GM19467 (cell line): Measurements from ENCODE around the gene SNRPA1.
A peak's percentile ranks its signal among the peaks of the same experiment; 100 is the strongest.
"Not testable (repeated sequence)": the region's sequence is repeated elsewhere in the genome, so short reads cannot be mapped to it uniquely, and the experiment has no call there.

ENCODE experiments used
- ATAC-seq: cut with Tn5 transposase; IDR thresholded peaks from one replicate; pipeline ENCODE4 v1.9.1; 2021; ENCODE audit warnings: mild to moderate bottlenecking, moderate library complexity; ENCODE audit not compliant: unreplicated experiment

The SNRPA1 gene

DNA sequence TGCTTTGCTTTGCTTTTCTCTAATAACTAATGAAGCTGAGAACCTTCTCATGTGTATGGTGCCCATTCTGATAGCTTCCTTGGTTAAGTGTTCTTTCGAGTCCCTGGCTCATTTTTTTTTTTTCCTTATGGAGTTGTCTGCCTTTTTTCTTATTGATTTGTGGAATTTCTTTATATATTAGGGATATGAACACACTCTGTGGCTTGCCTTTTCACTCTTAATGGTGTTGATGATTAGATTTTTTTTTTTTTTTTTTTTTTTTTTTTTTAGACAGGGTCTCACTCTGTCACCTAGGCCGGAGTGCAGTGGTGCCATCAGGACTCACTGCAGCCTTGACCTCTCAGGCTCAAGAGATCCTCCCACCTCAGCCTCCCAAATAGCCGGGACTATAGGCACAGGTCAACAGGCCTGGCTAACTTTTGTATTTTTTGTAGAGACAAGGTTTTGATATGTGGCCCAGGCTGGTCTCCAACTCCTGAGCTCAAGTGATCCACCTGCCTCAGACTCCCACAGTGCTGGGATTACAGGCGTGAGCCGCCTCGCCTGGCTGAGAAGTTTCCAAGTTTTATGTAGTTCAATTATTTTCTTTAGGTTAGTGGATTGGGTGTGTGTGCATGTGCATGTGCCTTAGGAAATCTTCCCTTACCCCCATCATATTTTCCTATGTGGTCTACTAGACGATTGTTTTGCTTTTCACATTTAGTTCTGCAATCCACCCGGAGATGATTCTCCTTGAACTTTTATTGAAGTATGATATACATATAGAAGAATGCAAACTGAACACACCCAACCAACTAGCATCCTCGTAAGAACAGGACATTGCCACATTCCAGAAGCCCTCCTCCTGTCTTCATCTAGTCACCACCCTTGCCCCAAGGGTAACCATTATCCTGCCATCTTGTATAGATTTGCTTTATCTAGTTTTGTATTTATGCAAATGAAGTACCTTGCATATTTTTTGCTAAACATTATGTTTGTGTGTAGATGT is 1.7 kb upstream of the SNRPA1 start:
- ATAC-seq = no peak

DNA sequence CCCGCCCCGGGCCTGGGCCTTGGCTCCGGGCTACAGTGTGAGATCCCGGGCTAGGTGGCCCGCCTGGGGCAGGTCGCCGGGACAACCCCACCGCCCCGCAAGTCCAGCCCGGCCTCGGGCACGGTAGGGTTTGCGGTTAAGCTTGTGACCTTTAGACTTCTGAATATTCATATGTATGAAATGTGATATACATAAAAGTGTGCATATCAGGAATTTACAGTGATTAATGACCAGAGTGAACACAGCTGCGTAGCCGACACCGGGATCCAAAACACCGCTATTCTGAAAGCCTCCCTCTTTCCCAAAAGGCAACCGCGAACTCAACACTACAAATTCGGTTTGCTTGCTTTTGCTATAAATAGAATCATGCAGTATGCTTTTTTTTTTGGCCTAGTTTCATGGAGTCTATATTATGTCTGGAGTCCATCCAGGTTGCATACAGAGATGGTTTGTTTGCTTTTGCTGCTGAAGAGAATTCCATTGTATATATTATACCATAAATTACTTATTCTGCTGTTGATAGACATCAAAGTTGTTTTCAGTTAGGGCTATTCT is 636 bp upstream of the SNRPA1 start:
- ATAC-seq = no peak

DNA sequence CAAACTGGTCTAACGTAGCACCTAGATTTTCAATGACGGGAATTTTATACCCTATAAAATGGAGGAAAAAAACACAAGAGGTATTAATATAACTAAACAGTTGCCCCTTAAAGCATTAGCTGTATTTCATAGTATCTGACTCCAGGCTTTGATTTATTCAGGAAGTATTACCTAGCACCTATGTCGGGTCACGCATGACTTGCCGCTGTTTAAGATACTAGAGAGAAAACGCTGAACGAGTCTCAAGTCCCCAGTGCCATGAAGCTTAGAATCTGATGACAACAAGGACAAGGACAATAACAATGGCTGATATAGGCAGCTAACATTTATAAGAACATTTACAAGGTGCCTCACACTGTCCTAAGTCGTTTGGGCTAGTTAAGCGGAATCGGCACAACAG is 1.9 kb downstream of the SNRPA1 start:
- ATAC-seq = no peak

GRCh38 chr15:101288905-101289513 is 6.0 kb downstream of the SNRPA1 start:
- no peak for ATAC-seq

DNA sequence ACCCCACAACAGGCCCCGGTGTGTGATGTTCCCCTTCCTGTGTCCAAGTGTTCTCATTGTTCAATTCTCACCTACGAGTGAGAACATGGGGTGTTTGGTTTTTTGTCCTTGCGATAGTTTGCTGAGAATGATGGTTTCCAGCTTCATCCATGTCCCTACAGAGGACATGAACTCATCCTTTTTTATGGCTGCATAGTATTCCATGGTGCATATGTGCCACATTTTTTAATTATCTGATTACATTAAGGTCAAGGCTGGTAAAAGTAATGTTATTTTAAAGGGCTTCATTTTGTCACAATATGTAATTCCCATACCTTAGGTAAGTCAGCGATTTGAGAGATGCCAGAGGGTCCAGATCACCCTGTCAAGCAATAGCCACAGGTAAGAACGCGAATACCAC is 7.7 kb downstream of the SNRPA1 start:
- ATAC-seq = not testable (repeated sequence)

DNA sequence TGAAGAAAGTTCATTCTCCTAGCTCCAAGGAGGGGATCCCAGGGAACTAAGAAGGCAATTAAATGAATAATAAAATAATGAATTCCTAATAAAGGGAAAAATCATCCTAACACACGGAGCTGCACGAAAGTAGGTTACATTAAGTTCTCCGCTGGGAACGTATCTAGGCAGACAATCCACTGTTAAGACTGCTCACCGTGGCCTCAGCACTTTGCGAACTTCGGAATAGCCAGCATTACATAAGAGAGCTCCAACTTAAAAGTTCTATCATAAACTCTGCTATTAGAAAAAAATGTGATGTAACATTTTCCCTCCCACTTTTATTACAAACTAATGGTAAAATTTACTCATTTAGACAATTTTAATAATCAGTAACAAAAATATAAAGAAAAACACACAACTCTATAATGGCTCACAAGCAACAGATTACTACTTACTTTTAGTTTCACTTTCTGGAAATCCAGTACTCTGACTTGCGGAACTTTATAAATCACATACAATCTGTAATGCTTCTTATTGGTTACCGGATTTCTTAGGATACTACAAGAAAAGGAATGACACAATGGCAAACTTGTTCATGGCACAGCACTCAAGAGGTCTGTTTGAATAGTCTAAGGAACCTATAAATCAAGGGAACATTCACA is 8.5 kb downstream of the SNRPA1 start:
- no peak for ATAC-seq

DNA sequence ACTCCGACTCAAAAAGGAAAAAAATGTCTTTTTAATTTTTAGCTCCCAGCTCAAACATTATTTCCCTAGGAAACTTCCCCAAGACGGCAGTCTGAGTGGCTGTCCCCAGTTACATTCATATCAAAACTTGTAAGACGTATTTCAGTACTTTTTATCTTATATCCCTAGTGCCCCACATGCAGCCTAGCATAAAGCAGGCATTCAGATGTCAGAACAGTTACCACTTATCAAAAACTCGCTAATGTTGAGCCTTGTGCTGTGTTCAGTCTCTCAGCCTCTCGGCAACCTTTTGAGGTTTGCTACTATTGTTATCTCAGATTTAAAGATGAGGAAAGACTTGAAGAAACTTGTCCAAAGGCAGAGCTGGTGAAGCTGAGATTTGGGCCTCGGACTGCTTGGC is 11.1 kb downstream of the SNRPA1 start:
- no peak for ATAC-seq

GRCh38 chr15:101280007-101280406 is 15.0 kb downstream of the SNRPA1 start:
- ATAC-seq = no peak

GRCh38 chr15:101277943-101278564 is 17.0 kb downstream of the SNRPA1 start:
- no peak for ATAC-seq

GRCh38 chr15:101277038-101277822 is 17.8 kb downstream of the SNRPA1 start, which contains the start of gene SELENOS:
Gene SELENOS, minus strand, starts transcription at chr15:101277485. Its CDS starts 68 bp downstream, at chr15:101277417.
- peak; percentile 84 for ATAC-seq

DNA sequence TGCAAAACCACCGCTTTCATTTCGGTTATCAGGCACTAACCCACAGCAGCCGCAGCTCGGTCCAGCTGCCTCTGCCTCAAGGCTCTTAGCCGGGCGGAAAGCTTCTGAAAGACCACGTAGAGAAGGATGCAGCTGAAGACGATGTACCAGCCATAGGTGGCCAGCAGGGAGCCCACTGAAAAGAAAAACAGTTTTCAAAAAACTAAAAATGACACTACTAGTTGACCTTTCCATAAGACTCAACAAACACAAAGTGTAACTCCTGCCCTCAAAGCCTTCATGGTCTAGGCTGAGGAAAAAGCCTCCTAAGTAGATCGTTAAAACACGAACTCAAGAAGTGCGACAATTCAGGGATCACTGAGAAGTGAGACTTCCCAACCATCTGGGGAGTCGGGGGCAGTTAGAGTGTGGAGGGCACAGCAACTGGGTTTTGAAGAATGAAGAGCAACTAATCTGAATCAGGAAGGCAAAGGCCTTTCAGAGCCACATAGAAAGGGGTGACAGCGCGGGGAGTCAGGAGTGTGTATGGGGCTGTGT is 18.5 kb downstream of the SNRPA1 start:
- no peak for ATAC-seq

DNA sequence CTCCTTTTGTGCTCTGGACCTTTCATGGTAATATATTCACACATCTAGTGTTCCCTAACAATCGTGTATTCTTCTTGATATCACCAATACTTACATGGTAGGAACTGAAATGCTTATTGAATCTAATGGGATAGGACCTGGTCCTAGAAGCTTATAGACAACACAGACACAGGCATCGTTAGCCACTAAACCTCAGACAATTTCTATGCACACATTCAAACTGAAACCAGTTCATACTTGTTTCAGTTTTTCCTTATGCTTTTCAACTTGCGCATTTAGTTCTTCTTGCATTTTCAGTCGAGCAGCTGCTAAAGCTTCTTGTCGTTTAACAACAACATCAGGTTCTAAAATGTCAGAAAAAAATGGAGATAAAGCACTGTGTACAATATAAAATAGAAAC is 20.0 kb downstream of the SNRPA1 start:
- no peak for ATAC-seq

DNA sequence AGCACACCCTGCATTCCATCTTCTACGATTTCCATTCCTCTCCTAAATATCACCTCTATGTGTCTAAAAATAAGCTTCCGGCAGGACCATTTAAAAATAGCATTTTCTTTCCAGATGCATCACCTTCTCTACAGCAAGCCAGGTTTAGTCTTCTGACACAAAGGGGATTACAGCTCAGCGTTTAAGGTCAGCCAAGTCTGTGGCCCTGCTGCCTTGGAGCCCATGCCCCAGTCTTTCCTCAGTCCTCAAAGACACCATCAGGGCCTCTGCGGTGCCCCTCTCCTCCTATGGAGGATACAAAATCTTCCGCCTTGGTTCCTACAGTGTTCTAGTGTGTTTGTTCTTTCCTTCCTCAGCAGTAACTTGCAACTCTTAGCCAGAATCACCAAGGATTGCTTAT is 21.5 kb downstream of the SNRPA1 start:
- ATAC-seq = no peak

GRCh38 chr15:101272584-101272983 is 22.5 kb downstream of the SNRPA1 start:
- ATAC-seq = no peak

- no peak for ATAC-seq
Observed at GRCh38 chr15:101269479-101270223, 25.4 kb downstream of the SNRPA1 start.

GRCh38 chr15:101267320-101268104 is 27.5 kb downstream of the SNRPA1 start:
- ATAC-seq = no peak

DNA sequence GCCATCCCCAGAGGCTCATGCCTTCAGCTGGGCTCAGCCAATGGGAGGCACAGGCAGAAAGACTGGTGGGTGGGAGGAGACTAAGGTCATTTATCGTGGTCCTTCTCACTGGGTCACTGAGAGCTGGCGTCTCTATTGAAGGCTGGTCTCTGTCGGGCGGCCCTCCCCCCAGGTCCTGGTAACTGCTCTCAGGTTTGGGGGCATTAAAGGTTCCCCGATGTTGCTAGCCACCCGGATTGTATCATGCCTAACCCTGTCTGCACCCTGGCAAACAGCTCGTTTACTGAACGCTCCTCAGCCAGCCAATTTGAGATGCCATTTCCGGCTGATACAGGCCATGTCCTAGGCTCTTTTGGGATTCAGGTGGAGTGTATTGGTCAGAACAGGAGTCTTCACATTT is 28.3 kb downstream of the SNRPA1 start:
- ATAC-seq = no peak

DNA sequence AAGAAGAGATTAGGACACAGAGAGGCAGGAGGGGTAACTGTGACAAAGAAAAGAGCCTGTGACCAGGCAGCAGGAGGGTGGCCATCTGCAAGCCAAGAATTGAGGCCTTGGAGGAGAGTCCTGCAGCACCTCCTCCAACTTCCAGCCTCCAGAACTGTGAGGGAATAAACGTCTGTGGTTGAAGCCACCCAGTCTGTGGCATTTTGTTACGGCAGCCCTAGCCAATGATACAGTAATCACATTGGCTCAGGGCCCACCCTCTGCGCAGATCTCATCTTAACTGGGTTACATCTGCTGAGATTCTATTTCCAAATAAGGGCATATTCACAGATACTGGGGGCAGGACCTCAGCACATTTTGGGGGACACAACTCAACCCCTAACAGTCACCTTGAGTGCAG is 29.0 kb downstream of the SNRPA1 start:
- no peak for ATAC-seq
